VCaP (cell line): Measurements from ENCODE around the gene CDPF1.

Experiments
- H3K27ac ChIP-seq: fragments of 450-650 bp; 2 replicates; pipeline ENCODE4 v1.5.1; 2017
- TF ChIP-seq, protein P1 (sequence below): fragments of 450-650 bp; conservative IDR thresholded peaks from 2 replicates; pipeline ENCODE4 v1.5.1; 2017; ENCODE audit warnings: mild to moderate bottlenecking, moderate library complexity

The CDPF1 gene

DNA sequence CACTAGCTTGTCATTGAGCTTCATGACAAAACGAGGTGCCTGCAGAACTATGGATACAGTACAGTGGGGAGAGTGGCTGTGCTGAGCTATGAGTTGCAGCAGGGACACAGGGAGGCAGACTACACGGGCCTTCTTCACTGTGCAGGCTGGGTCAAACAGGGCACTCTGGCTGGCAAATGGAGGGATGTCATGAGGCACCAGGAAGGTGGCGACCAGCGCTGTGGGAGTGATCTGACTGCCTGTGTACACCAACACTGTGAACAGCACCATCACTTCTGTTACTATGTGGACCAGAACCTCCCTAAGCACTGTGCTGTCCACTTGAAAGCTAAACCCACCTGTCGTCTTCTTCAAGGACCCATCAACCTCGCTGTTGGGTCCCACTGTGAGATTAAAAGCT lies 9.9 kb upstream of the CDPF1 start:
- TF ChIP-seq, protein P1, sequence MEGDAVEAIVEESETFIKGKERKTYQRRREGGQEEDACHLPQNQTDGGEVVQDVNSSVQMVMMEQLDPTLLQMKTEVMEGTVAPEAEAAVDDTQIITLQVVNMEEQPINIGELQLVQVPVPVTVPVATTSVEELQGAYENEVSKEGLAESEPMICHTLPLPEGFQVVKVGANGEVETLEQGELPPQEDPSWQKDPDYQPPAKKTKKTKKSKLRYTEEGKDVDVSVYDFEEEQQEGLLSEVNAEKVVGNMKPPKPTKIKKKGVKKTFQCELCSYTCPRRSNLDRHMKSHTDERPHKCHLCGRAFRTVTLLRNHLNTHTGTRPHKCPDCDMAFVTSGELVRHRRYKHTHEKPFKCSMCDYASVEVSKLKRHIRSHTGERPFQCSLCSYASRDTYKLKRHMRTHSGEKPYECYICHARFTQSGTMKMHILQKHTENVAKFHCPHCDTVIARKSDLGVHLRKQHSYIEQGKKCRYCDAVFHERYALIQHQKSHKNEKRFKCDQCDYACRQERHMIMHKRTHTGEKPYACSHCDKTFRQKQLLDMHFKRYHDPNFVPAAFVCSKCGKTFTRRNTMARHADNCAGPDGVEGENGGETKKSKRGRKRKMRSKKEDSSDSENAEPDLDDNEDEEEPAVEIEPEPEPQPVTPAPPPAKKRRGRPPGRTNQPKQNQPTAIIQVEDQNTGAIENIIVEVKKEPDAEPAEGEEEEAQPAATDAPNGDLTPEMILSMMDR: no peak

DNA sequence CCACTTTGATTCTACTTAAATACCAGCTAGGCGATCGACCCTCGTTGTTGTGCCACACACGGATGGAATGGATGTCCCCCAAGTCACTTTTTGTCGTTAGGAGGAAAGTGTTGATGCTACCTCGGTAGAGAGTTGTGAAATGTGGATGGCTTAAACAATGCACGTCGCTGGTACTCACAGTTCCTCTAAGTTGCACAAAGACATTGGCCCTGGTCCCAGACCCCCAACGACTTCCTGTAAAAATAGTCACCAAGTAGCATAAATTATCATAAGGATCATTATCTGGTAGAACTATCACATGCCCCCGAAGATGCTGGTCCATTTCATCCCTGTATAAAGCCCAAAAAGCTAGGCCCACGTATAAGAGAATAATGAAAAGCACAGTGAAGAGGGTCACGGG lies 9.3 kb upstream of the CDPF1 start:
- H3K27ac ChIP-seq: no peak overlapping the region
- TF ChIP-seq, protein P1: no peak

More for the DNA sequence above, 9.9 kb upstream of the CDPF1 start:
- no peak overlapping the region for H3K27ac ChIP-seq

DNA sequence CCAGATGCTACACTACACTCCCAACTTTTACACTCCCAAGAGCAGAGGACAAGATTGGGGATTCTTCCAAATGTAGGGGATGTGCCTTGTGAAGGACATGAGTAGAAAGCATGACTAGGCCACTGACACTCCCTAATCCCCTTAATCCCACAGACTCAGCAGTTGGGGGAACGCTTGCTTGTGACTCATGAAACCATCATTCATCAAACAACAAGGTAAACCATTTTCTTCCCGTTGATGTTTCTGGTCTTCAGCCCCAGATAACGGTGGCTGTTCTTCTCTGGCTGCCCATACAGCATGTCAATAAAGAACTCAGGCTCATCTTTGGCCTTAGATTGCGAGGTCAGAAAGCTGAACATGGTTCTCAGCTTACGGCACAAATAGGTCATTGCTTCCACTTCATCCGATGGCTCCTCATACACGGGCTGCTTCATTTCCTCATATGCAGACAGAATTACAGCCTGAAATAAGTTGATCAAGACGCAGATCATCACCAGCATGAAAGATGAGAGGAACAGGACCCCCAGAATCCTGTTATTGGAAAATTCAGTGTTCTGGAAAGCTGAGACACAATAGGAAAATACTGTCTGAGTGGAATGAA lies 6.4 kb upstream of the CDPF1 start:
- TF ChIP-seq, protein P1: no peak
- H3K27ac ChIP-seq: no peak overlapping the region

DNA sequence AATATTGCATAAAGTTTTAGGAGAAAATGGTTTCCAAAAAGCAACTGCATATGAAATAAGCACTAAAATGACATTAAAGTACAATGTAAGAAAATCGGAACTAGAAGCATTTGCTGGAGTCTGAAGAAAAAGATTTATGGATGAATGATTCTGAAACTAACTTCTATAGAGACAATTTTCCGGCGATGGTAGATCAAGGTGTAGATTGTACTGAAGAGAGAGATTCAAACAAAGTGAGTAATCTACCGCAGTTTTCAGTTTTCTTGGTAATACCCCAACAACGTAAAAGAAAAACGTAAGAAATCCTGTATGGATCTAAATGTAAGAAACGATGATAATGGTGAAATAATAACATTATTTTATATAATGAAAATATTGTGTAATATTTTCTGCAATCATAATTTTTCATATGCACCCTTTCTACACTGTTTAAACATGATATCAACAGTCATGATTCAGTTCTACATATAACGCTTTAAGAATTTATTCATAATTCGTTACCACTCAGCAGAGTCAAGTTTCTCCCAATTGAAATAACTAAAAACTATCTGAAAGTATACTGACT lies 1.8 kb upstream of the CDPF1 start:
- H3K27ac ChIP-seq: no peak overlapping the region
- TF ChIP-seq, protein P1: no peak

DNA sequence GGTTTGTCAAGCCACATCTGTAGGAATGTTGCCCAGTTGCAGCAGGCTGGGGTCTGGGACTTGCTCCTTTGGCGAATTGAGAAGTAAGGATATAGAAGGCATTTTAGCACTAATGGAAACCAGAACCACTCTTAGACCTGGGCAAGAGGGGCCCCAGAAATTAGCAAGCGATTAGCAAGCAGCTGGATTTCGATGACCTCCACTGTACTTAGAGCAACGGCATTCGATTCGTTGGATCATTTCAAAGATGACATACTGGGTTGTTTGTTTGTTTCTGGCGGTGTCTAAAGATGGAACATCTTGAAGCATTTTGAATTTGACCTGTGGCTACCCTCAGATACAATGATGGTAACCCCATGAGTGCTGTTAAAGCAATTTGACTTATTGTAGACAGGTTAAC lies 1.2 kb upstream of the CDPF1 start:
- no peak overlapping the region for H3K27ac ChIP-seq
- TF ChIP-seq, protein P1: no peak

DNA sequence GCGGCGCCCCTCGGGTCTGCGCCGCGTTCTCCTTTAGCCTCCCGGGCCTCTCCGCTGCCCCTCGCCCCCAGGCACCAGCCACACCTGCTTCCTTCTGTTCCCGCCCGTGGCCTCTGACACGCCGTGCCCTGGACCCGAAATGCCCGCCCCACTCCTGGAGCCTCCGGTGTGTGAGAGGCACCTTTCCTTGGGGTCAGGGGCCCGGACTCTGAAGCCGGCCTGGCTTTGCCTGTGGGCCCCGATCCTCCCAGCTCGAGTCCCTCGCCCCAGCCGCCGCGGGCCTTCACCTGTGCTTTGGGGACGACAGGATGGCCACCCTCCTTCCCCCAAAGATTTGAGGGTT lies 661 bp upstream of the CDPF1 start:
- H3K27ac ChIP-seq: peak overlapping the region; percentile 72; the same call in 1 of the 2 replicates
- TF ChIP-seq, protein P1: no peak

DNA sequence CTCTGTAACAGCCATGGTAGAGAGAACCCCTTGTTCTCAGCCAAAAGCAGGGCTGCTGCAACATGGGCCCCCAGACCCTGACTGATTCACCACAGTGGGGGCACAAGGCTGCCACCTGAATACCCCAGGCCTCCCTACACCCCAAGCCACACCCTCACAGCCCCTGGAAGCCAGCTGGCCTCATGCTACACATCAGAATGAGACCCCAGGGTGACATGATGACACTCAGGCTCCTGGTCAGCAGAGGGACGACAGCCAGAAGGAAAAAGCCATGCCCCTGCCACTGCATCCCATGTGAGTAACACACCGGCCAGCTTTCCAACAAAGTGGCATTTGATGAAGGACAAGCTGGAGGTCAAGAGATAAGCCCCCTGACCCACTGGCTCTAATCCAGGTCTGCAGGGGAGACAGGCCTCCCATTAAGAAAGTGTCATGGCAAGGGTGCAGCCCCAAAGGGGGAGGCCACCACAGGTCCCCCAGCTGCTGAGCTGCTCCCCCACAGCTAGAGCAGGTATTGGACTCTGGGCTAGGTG lies 2.6 kb downstream of the CDPF1 start:
- TF ChIP-seq, protein P1: no peak
- no peak overlapping the region for H3K27ac ChIP-seq
